ENCODE results near the gene SPRED2. TPM values are rescaled to one million over a fixed set of nuclear protein-coding genes. Genes with fewer than 3 reads are reported as not detected.

Gene SPRED2
- total and polyA plus RNA-seq, 8 donors, result 6.2 to 20.0 (median 15.2) TPM

DNA sequence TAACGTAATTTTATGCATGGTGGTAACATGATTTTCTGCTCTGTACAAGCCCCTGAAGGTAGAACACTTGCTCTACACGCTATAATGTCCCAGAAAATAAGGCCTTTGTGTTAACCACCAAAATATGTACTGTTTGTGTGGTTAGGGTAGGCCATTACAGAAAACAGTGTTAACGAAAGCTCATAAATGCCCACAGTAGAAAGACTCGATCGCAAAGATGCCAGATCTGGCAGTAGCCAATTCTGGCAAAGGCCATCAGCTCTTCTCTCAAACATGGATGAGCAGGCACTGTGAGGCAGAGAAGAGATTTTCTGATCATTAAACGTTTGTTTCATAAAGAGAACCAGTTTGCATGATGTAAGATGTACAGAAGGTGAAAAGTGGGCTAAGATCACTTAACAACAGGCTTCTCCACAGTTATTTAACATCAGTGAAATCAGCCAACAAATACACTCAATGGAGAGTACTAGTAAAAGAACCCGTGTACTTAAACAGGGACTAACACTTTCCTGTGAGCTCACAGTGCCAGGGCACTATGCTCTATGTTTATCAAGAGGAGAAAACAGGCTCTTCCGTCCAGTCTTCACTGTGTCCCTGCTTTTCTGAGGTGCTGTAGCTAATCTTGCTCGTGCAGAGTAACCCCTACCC lies 80.3 kb downstream of the SPRED2 start:
- no peaks in the 10 kb centered on the region for H3K9me3 ChIP-seq
- no peak overlapping the region for H3K27ac ChIP-seq
- FAIRE-seq (no peak), DNase-seq (no peak), ATAC-seq (no peak)
- H3K27me3 ChIP-seq, result no peaks in the 10 kb centered on the region
- intact Hi-C loops (cut with DNase I), result no loop called here
- peaks cover 0 to 8% (median 7%) of the 10 kb centered on the region in 3 donors for H3K4me1 ChIP-seq
- WGBS, 2 donors, result 87 to 88% methylated on average over 9 of the region's 9 CpGs
- no peaks in the 10 kb centered on the region for H3K36me3 ChIP-seq
- no peak overlapping the region for H3K4me3 ChIP-seq
- TF ChIP-seq, protein P1, sequence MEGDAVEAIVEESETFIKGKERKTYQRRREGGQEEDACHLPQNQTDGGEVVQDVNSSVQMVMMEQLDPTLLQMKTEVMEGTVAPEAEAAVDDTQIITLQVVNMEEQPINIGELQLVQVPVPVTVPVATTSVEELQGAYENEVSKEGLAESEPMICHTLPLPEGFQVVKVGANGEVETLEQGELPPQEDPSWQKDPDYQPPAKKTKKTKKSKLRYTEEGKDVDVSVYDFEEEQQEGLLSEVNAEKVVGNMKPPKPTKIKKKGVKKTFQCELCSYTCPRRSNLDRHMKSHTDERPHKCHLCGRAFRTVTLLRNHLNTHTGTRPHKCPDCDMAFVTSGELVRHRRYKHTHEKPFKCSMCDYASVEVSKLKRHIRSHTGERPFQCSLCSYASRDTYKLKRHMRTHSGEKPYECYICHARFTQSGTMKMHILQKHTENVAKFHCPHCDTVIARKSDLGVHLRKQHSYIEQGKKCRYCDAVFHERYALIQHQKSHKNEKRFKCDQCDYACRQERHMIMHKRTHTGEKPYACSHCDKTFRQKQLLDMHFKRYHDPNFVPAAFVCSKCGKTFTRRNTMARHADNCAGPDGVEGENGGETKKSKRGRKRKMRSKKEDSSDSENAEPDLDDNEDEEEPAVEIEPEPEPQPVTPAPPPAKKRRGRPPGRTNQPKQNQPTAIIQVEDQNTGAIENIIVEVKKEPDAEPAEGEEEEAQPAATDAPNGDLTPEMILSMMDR (IDR thresholded peaks at IDR 0.05), result no peak

DNA sequence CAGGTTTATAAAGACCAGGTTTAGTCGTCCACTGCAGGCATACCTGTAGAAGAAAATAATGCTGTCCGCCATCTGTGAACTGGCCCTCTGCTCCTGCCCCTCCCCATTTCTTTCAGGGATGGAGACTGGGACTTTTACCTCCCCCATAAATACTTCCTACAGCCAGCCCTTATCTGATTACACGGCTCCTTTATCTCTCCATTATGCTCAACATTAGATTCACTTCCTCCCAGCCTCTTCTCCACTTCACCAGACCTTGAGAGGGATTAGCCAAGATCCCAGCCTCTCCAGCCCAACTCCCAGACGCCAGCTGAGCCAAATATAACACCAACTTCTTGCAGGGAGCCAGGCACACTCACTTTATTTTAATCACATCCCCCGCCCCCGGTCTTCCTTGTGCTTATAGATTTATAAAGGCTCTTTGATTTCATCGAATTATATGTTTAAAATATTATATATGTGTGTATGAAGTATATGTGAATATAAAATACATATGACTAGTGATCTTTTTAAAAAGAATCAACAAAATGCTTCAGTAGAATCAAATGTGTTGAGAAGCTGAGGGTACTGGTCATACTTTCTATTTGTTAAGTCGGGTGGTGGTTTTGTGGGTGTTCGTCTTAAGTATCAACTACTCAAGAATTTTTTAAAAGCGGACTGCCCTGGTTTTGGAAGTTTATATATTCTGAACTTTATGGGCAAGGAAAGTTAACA lies 81.0 kb downstream of the SPRED2 start:
- H3K27ac ChIP-seq, result no peak overlapping the region
- no peak for FAIRE-seq
- H3K9me3 ChIP-seq, result no peaks in the 10 kb centered on the region
- 72 to 76% methylated on average over 10 of the region's 10 CpGs for WGBS, 2 donors
- TF ChIP-seq, protein P1 (IDR thresholded peaks at IDR 0.05), result no peak
- H3K4me3 ChIP-seq, result no peak overlapping the region
- peaks cover 0 to 7% (median 6%) of the 10 kb centered on the region in 3 donors for H3K4me1 ChIP-seq
- intact Hi-C loops (cut with DNase I), result no loop called here
- no peak for DNase-seq
- no peaks in the 10 kb centered on the region for H3K27me3 ChIP-seq
- ATAC-seq, result peak in 3 of 4 donors; percentile 24 to 38 (median 34)
- no peaks in the 10 kb centered on the region for H3K36me3 ChIP-seq

DNA sequence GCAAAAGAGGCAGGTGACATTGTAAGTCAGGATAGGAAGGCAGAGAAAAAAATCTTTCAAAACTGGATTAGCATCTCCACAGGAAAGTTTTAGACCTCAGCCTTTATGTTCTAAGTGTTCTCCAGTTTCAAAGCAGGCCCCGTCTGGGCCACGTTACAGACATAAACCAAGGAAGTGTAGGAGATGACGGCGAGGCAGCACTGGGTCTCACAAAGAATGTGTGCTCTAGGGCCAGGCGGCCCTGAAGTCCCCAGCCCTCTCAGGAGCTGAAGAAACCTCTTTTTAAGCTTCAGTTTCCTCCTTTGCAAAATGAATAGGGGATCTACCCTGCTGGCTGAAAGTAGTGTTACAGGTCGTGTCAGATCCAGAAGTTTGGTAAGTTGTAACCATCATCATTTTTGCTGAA lies 81.7 kb downstream of the SPRED2 start:
- TF ChIP-seq, protein P1 (IDR thresholded peaks at IDR 0.05), result no peak
- Histone ChIP-seq H3K36me3 (no peaks in the 10 kb centered on the region), H3K4me1 (peaks cover 0 to 7% (median 6%) of the 10 kb centered on the region in 3 donors), H3K27ac (no peak overlapping the region), H3K9me3 (no peaks in the 10 kb centered on the region), H3K27me3 (no peaks in the 10 kb centered on the region), H3K4me3 (no peak overlapping the region)
- intact Hi-C loops (cut with DNase I), result no loop called here
- DNase-seq (no peak), FAIRE-seq (no peak), ATAC-seq (peak in 2 of 4 donors; percentile 27 to 44)
- WGBS, 2 donors, result 84 to 85% methylated on average over 6 of the region's 6 CpGs

DNA sequence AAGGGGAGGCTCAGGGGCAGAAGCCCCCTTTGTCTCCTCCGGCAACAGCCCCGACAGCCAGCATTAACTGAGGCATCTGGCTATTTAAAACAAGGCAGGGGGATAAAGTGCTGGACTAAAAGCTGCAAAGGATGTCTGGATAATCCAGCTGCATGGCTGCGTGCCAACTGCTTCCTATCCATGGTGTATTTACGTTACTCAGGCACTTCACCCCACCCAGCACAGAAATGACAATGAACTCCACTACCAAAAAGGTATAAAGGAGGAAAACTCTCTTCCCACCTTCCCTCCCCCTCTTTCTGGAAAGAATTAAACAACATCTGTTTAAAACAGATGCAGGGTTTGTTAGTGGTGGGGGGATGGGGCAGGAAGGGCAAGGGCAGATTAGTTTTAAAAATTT lies 82.5 kb downstream of the SPRED2 start:
- H3K27me3 ChIP-seq, result no peaks in the 10 kb centered on the region
- 65 to 69% methylated on average over 4 of the region's 4 CpGs for WGBS, 2 donors
- intact Hi-C loops (cut with DNase I), result no loop called here
- FAIRE-seq (no peak), DNase-seq (peak in 2 of 6 donors; percentile 37 to 70), ATAC-seq (peak in 2 of 4 donors; percentile 25 to 34)
- peaks cover 0 to 7% (median 6%) of the 10 kb centered on the region in 3 donors for H3K4me1 ChIP-seq
- TF ChIP-seq, protein P1 (IDR thresholded peaks at IDR 0.05), result no peak
- no peak overlapping the region for H3K4me3 ChIP-seq
- no peak overlapping the region for H3K27ac ChIP-seq
- H3K9me3 ChIP-seq, result no peaks in the 10 kb centered on the region
- H3K36me3 ChIP-seq, result no peaks in the 10 kb centered on the region

DNA sequence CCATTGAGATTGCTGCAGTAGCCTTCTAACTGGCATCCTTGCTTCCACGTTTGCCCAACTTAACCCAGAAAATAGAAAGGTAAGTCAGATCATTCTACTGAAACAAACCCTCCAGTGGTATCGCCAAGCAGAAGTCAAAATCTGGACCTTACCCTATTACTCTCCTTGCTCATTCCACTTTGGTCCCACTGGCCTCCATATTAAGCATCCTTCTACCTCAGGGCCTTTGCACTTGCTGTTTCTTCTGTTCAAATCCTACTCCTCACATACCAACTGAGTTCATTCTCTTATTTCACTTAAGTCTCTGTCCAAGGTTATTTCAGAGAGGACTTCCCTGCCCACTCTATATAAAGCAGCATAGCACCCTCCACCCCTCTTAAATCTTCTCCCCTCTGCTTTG lies 84.5 kb downstream of the SPRED2 start:
- no peak for FAIRE-seq
- Histone ChIP-seq H3K9me3 (no peaks in the 10 kb centered on the region), H3K36me3 (peaks cover 0 to 4% (median 0%) of the 10 kb centered on the region in 3 donors), H3K27me3 (no peaks in the 10 kb centered on the region), H3K4me1 (peaks cover 0 to 7% (median 6%) of the 10 kb centered on the region in 3 donors), H3K27ac (no peak overlapping the region), H3K4me3 (no peak overlapping the region)
- WGBS, 2 donors, result 96% methylated on average over 2 of the region's 2 CpGs
- ATAC-seq, result no peak
- DNase-seq, result no peak
- TF ChIP-seq, protein P1 (IDR thresholded peaks at IDR 0.05), result no peak
- intact Hi-C loops (cut with DNase I), result no loop called here

Measured in pancreas (tissue), 10 donors.